Measurements from ENCODE around the gene UQCRFS1. TPM values are rescaled to one million over a fixed set of nuclear protein-coding genes. Genes with fewer than 3 reads are reported as not detected.

The UQCRFS1 gene
- total RNA-seq, 3 donors from 2014 or later (not counting 1 experiment from before 2014, with no cell fraction given): 21.8 to 26.8 (median 23.9) TPM

DNA sequence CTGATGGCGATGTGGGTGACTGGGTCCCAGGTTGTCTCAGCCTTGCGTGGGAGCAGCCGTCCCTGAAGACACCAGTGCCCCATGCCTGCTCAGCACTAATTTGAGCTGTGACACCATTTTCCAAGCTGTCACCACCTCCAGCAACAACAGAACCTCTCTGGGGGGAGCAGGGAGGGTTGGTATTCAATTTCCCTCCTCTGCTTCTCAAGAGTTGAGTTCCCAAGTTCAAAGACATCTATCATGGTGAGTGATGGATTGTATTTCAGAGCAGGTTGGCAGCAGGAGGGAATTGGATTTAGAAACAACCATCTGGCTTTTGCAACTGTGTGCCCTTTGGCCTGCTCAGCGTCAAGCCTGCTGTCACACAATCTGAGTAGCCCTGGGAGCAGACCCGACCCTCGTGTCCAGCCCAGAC lies 46.9 kb upstream of the UQCRFS1 start:
- TF ChIP-seq, protein P1, sequence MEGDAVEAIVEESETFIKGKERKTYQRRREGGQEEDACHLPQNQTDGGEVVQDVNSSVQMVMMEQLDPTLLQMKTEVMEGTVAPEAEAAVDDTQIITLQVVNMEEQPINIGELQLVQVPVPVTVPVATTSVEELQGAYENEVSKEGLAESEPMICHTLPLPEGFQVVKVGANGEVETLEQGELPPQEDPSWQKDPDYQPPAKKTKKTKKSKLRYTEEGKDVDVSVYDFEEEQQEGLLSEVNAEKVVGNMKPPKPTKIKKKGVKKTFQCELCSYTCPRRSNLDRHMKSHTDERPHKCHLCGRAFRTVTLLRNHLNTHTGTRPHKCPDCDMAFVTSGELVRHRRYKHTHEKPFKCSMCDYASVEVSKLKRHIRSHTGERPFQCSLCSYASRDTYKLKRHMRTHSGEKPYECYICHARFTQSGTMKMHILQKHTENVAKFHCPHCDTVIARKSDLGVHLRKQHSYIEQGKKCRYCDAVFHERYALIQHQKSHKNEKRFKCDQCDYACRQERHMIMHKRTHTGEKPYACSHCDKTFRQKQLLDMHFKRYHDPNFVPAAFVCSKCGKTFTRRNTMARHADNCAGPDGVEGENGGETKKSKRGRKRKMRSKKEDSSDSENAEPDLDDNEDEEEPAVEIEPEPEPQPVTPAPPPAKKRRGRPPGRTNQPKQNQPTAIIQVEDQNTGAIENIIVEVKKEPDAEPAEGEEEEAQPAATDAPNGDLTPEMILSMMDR (IDR thresholded peaks at IDR 0.05): no peak
- Mint-ChIP-seq H3K4me3 (no peak overlapping the region), H3K27me3 (ENCODE audit: low read depth in 2 of 2) (peaks cover under 1 to 6% of the 10 kb centered on the region in 2 donors), H3K27ac (no peak overlapping the region), H3K4me1 (peaks cover 18 to 31% of the 10 kb centered on the region in 2 donors), H3K36me3 (no peaks in the 10 kb centered on the region), H3K9me3 (no peaks in the 10 kb centered on the region)
- Histone ChIP-seq H3K36me3 (ENCODE audit: control insufficient read depth, insufficient read depth, low read length) (no peaks in the 10 kb centered on the region), H3K4me1 (ENCODE audit: control insufficient read depth, insufficient read depth, low read length) (peaks cover 15% of the 10 kb centered on the region), H3K27ac (ENCODE audit: low read length) (no peak overlapping the region), H3K27me3 (ENCODE audit: control insufficient read depth, insufficient read depth, low read length) (no peaks in the 10 kb centered on the region), H3K9me3 (ENCODE audit: control insufficient read depth, insufficient read depth, low read length) (no peaks in the 10 kb centered on the region), H3K4me3 (ENCODE audit: low read length) (no peak overlapping the region)
- WGBS (ENCODE audit: insufficient coverage): 82% methylated on average over 6 of the region's 6 CpGs
- intact Hi-C loops (cut with micrococcal nuclease): no loop called here
- DNase-seq (no peak), ATAC-seq (no peak)

DNA sequence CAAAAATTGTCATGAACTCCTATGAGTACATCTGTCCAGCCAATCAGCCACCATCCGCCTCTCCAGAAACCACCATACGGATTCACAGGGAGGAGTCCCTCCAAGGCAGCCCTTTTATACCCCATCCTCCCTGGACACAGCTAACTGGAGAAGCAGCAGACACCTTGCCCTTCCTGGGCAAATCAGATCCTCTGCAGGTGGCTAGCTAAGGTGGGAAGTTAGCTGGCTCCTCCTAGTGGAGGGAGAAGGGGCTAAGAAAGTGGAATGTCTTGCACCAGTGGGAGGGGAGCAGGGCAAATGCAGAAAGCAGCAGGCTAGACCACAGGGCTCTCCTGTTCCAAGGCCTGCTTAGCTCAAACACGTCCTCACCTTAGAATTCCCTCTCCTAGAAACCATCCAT lies 46.2 kb upstream of the UQCRFS1 start:
- H3K36me3 Mint-ChIP-seq: no peaks in the 10 kb centered on the region
- peaks cover 18 to 26% of the 10 kb centered on the region in 2 donors for H3K4me1 Mint-ChIP-seq

DNA sequence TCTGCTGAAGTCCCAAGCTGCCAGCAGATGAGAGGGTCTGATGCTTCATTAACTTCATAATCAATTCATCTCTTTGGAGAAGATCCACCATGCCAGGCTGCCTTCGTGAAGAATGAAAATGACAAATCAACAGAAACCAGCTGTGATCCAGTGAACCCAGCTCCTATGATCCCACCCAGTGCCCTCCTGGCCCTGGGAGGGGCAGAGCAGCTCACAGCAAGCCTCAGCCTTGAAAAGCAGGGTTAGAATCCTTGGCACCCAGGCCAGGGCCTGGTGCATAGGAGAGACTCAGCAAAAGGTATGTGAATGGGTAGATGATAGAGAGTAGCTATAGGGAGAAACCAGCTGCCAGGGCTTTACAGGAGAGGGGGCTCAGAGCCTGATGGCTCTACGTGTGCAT lies 43.6 kb upstream of the UQCRFS1 start:
- TF ChIP-seq, protein P1 (IDR thresholded peaks at IDR 0.05): no peak
- peaks cover 4 to 9% of the 10 kb centered on the region in 2 donors for H3K4me1 Mint-ChIP-seq
- H3K4me3 Mint-ChIP-seq: no peak overlapping the region
- Histone ChIP-seq H3K36me3 (ENCODE audit: control insufficient read depth, insufficient read depth, low read length) (no peaks in the 10 kb centered on the region), H3K9me3 (ENCODE audit: control insufficient read depth, insufficient read depth, low read length) (no peaks in the 10 kb centered on the region), H3K4me3 (ENCODE audit: low read length) (no peak overlapping the region), H3K27me3 (ENCODE audit: control insufficient read depth, insufficient read depth, low read length) (no peaks in the 10 kb centered on the region), H3K27ac (ENCODE audit: low read length) (no peak overlapping the region), H3K4me1 (ENCODE audit: control insufficient read depth, insufficient read depth, low read length) (no peaks in the 10 kb centered on the region)
- no peak overlapping the region for H3K27ac Mint-ChIP-seq
- intact Hi-C loops (cut with micrococcal nuclease): no loop called here
- 57% methylated on average over 2 of the region's 2 CpGs for WGBS (ENCODE audit: insufficient coverage)
- no peak for DNase-seq
- no peaks in the 10 kb centered on the region for H3K9me3 Mint-ChIP-seq
- peaks cover 22 to 23% of the 10 kb centered on the region in 2 donors for H3K27me3 Mint-ChIP-seq (ENCODE audit: low read depth in 2 of 2)
- no peak for ATAC-seq
- H3K36me3 Mint-ChIP-seq: no peaks in the 10 kb centered on the region

More for the DNA sequence above, 46.2 kb upstream of the UQCRFS1 start:
- Histone ChIP-seq H3K36me3 (ENCODE audit: control insufficient read depth, insufficient read depth, low read length) (no peaks in the 10 kb centered on the region), H3K27ac (ENCODE audit: low read length) (no peak overlapping the region), H3K9me3 (ENCODE audit: control insufficient read depth, insufficient read depth, low read length) (no peaks in the 10 kb centered on the region), H3K27me3 (ENCODE audit: control insufficient read depth, insufficient read depth, low read length) (no peaks in the 10 kb centered on the region), H3K4me3 (ENCODE audit: low read length) (no peak overlapping the region), H3K4me1 (ENCODE audit: control insufficient read depth, insufficient read depth, low read length) (peaks cover 15% of the 10 kb centered on the region)
- ATAC-seq (no peak), DNase-seq (no peak)
- intact Hi-C loops (cut with micrococcal nuclease): no loop called here
- TF ChIP-seq, protein P1 (IDR thresholded peaks at IDR 0.05): no peak
- WGBS (ENCODE audit: insufficient coverage): 82% methylated on average over 2 of the region's 3 CpGs
- H3K27me3 Mint-ChIP-seq (ENCODE audit: low read depth in 2 of 2): peaks cover 8% of the 10 kb centered on the region in 2 donors
- H3K27ac Mint-ChIP-seq: no peak overlapping the region
- H3K4me3 Mint-ChIP-seq: no peak overlapping the region
- no peaks in the 10 kb centered on the region for H3K9me3 Mint-ChIP-seq

DNA sequence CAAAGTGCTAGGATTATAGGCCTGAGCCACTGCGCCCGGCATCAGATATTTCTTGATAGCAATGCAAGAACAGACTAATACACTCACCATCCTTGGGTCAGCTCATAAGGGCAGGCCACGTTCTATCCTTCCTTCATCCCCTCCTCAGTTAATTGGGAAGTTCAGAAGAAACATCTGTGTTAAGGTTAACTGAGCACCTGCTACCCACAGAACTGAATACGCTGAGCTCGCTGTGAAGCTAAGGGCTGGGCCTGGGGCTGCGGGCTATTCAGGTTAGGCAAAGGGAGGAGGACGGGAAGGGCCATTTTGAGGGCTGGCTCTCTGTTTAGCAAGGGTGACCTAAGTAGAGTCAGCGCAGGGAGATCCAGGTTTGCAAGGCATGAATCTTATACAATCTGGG lies 43.0 kb upstream of the UQCRFS1 start:
- Mint-ChIP-seq H3K4me1 (peaks cover 4 to 9% of the 10 kb centered on the region in 2 donors), H3K27ac (no peak overlapping the region), H3K36me3 (no peaks in the 10 kb centered on the region), H3K9me3 (no peaks in the 10 kb centered on the region), H3K4me3 (no peak overlapping the region), H3K27me3 (ENCODE audit: low read depth in 2 of 2) (peaks cover 22 to 23% of the 10 kb centered on the region in 2 donors)
- intact Hi-C loops (cut with micrococcal nuclease): no loop called here
- no peak overlapping the region for H3K27ac ChIP-seq (ENCODE audit: low read length)
- no peak for DNase-seq
- no peaks in the 10 kb centered on the region for H3K4me1 ChIP-seq (ENCODE audit: control insufficient read depth, insufficient read depth, low read length)
- TF ChIP-seq, protein P1 (IDR thresholded peaks at IDR 0.05): no peak
- no peak overlapping the region for H3K4me3 ChIP-seq (ENCODE audit: low read length)
- H3K27me3 ChIP-seq (ENCODE audit: control insufficient read depth, insufficient read depth, low read length): no peaks in the 10 kb centered on the region
- H3K36me3 ChIP-seq (ENCODE audit: control insufficient read depth, insufficient read depth, low read length): no peaks in the 10 kb centered on the region
- no peaks in the 10 kb centered on the region for H3K9me3 ChIP-seq (ENCODE audit: control insufficient read depth, insufficient read depth, low read length)
- ATAC-seq: no peak
- WGBS (ENCODE audit: insufficient coverage): 93% methylated on average over 8 of the region's 8 CpGs

Measured in natural killer cell (primary cell).